CD14-positive monocyte (primary cell): ENCODE measurements around the gene ANKRD28. TPM values are rescaled to one million over a fixed set of nuclear protein-coding genes. Genes with fewer than 3 reads are reported as not detected.

ENCODE experiments used
- DNase-seq, 3 donors: peaks; one replicate each; pipeline ENCODE4 v3.0.0-alpha.2; 2011 to 2022
- H2AFZ ChIP-seq: 2 replicates; pipeline ENCODE4 v1.6.0; 2012; ENCODE audit warnings: mild to moderate bottlenecking, low read depth, low read length, inconsistent platforms; ENCODE audit not compliant: insufficient read depth, poor library complexity, severe bottlenecking
- H3K27ac ChIP-seq, 2 donors: 1 replicate in 1 of 2; 2 replicates in 1 of 2; pipeline ENCODE4 v1.5.1; 2012 to 2013; ENCODE audit warnings: low read length in 2 of 2, control low read depth in 1 of 2, inconsistent platforms in 1 of 2, low read depth in 1 of 2, mild to moderate bottlenecking in 1 of 2
- H3K27me3 ChIP-seq, 2 donors: one replicate each; pipeline versions ENCODE4 v1.6.0 to v1.6.1; 2011 to 2013; ENCODE audit warnings: low read length in 2 of 2; ENCODE audit not compliant: control insufficient read depth in 2 of 2, insufficient read depth in 2 of 2
- H3K36me3 ChIP-seq, 2 donors: replicated peaks in 1 of 2; 1 replicate in 1 of 2; 2 replicates in 1 of 2; pipeline versions ENCODE4 v1.5.1 to v1.6.1; 2012 to 2013; ENCODE audit warnings: low read length in 2 of 2, control low read depth in 1 of 2, inconsistent platforms in 1 of 2, mild to moderate bottlenecking in 1 of 2; ENCODE audit not compliant: insufficient read depth in 2 of 2, control insufficient read depth in 1 of 2
- H3K4me1 ChIP-seq, 2 donors: 1 replicate in 1 of 2; 2 replicates in 1 of 2; pipeline versions ENCODE4 v1.5.1 to v1.6.1; 2012 to 2013; ENCODE audit warnings: low read length in 2 of 2, control low read depth in 1 of 2, inconsistent platforms in 1 of 2, mild to moderate bottlenecking in 1 of 2, moderate library complexity in 1 of 2; ENCODE audit not compliant: insufficient read depth in 2 of 2, control insufficient read depth in 1 of 2
- H3K4me2 ChIP-seq: replicated peaks from 2 replicates; pipeline ENCODE3; 2012; ENCODE audit warnings: low read length, moderate library complexity, mild to moderate bottlenecking; ENCODE audit not compliant: poor library complexity, severe bottlenecking; ENCODE audit errors: extremely low read depth
- H3K4me3 ChIP-seq, 3 experiments: fragments of 200-600 bp in 1 of 3; sonication (generic) in 1 of 3; replicated peaks in 1 of 3; 1 replicate in 2 of 3; 2 replicates in 1 of 3; pipeline ENCODE4 v1.5.1; 2011 to 2013; ENCODE audit warnings: low read length in 3 of 3, mild to moderate bottlenecking in 3 of 3, control low read depth in 2 of 3, low read depth in 2 of 3, inconsistent platforms in 1 of 3, moderate library complexity in 1 of 3
- H3K79me2 ChIP-seq: 2 replicates; pipeline ENCODE4 v1.6.0; 2012; ENCODE audit warnings: mild to moderate bottlenecking, control low read depth, inconsistent platforms, low read length, moderate library complexity; ENCODE audit not compliant: insufficient read depth
- H3K9ac ChIP-seq: 2 replicates; pipeline ENCODE4 v1.6.0; 2017; ENCODE audit warnings: low read length, mild to moderate bottlenecking; ENCODE audit not compliant: insufficient read depth, poor library complexity, severe bottlenecking
- H3K9me3 ChIP-seq, 2 donors: replicated peaks in 1 of 2; 1 replicate in 1 of 2; 2 replicates in 1 of 2; pipeline versions ENCODE4 v1.5.1 to v1.6.1; 2012 to 2013; ENCODE audit warnings: low read length in 2 of 2, control low read depth in 1 of 2; ENCODE audit not compliant: control insufficient read depth in 1 of 2, insufficient read depth in 1 of 2
- H4K20me1 ChIP-seq: 2 replicates; pipeline ENCODE4 v1.6.0; 2012; ENCODE audit warnings: mild to moderate bottlenecking, low read length, control low read depth, moderate library complexity; ENCODE audit not compliant: insufficient read depth
- H3K27ac Mint-ChIP-seq, 7 donors: one replicate each; pipeline ENCODE4 v1.8.0; 2020; ENCODE audit warnings: mild to moderate bottlenecking in 7 of 7, mixed read lengths in 7 of 7, moderate library complexity in 6 of 7, inconsistent platforms in 2 of 7
- H3K27me3 Mint-ChIP-seq, 3 donors: one replicate each; pipeline ENCODE4 v1.8.0; 2021 to 2022; ENCODE audit warnings: low read depth in 3 of 3, mild to moderate bottlenecking in 3 of 3, mixed read lengths in 3 of 3, moderate library complexity in 3 of 3, inconsistent platforms in 1 of 3
- H3K36me3 Mint-ChIP-seq, 2 donors: one replicate each; pipeline ENCODE4 v1.8.0; 2020; ENCODE audit warnings: mixed read lengths in 2 of 2, inconsistent platforms in 1 of 2, mild to moderate bottlenecking in 1 of 2
- H3K4me1 Mint-ChIP-seq: one replicate; pipeline ENCODE4 v1.8.0; 2020; ENCODE audit warnings: mild to moderate bottlenecking, mixed read lengths
- H3K4me3 Mint-ChIP-seq, 2 donors: one replicate each; pipeline ENCODE4 v1.8.0; 2020; ENCODE audit warnings: mild to moderate bottlenecking in 2 of 2, mixed read lengths in 2 of 2, moderate library complexity in 1 of 2
- H3K9me3 Mint-ChIP-seq, 7 donors: one replicate each; pipeline ENCODE4 v1.8.0; 2020 to 2022; ENCODE audit warnings: mixed read lengths in 7 of 7, mild to moderate bottlenecking in 6 of 7, moderate library complexity in 6 of 7, inconsistent platforms in 2 of 7
- WGBS: methylation state at CpG from one replicate; pipeline ENCODE4 v1.1.5; 2013; ENCODE audit warnings: missing lambda C conversion rate; ENCODE audit not compliant: insufficient coverage; 5-methylcytosine and 5-hydroxymethylcytosine counted together
- intact Hi-C, 2 donors: fragments of 100-400 bp; cut with micrococcal nuclease; formaldehyde crosslinking; loops; one replicate each; pipeline versions ENCODE4 v1.15.0 to v1.15.1; 2023
- polyA plus RNA-seq, 3 donors: library from polyadenylated mRNA; depleted of rRNA in 1 of 3; unstranded in 2 of 3; stranded (reverse) in 1 of 3; fragments of 300-500 nt in 2 of 3; fragments of >200 nt in 1 of 3; fragmentation: Illumina TruSeq in 2 of 3; gene quantifications; 1 replicate in 2 of 3; 2 replicates in 1 of 3; pipeline ENCODE4 v1.2.3, GENCODE V29; 2012 to 2021
- TF ChIP-seq, protein P1 (sequence below): fragments of 200-600 bp; IDR thresholded peaks from one replicate; pipeline ENCODE4 v1.8.0; 2022; ENCODE audit warnings: antibody characterized with exemption, mild to moderate bottlenecking

The ANKRD28 gene
- polyA plus RNA-seq, 3 donors, result 5.9 to 11.5 (median 7.9) TPM

DNA sequence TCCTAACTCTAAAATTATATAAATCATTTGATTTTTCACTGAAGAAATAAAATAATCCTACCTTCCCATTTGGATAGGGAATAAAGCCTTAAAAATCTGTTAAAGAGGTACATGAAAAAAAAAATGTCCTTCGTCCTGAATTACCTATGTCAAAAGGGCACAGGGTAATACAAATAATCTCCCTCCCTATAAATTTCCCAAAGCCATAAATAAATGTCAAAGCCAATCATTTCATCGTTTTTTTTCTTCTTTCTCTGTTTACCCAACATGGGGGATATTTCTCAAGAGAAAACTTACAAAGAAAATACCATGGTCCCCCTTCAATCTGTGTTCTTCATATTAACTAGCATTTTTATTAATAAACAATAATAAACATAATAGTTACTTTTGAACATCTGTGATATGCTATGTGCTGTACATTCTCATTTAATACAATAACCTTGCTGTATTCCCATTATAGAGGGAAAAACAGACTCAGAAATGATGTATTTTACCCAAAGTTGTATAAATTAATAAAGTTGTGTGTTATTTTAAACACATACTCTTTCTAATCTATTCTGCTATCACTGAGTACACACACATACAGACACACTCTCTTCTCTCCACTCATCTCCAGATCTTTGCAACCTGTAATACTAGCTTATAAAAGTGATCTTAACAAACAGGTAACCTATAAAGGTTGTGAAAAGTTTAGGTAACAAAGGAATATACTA is 910 bp upstream of the ANKRD28 start:
- H3K9ac ChIP-seq, result no peak overlapping the region
- no CpG with 5 or more reads among the region's 2 CpGs for WGBS
- peaks cover 28% of the 10 kb centered on the region for H3K79me2 ChIP-seq
- no peaks in the 10 kb centered on the region for H3K9me3 ChIP-seq
- Mint-ChIP-seq H3K9me3 (no peaks in the 10 kb centered on the region), H3K36me3 (peaks cover 0 to 5% of the 10 kb centered on the region in 2 donors), H3K4me1 (peaks cover 63% of the 10 kb centered on the region), H3K27me3 (no peaks in the 10 kb centered on the region), H3K4me3 (no peak overlapping the region), H3K27ac (peak overlapping the region in 6 of 7 donors; percentile 58 to 99 (median 98))
- H3K4me1 ChIP-seq, result peaks cover 38 to 58% of the 10 kb centered on the region in 2 donors
- H3K36me3 ChIP-seq, result no peaks in the 10 kb centered on the region
- intact Hi-C loops, result no loop called here
- TF ChIP-seq, protein P1, sequence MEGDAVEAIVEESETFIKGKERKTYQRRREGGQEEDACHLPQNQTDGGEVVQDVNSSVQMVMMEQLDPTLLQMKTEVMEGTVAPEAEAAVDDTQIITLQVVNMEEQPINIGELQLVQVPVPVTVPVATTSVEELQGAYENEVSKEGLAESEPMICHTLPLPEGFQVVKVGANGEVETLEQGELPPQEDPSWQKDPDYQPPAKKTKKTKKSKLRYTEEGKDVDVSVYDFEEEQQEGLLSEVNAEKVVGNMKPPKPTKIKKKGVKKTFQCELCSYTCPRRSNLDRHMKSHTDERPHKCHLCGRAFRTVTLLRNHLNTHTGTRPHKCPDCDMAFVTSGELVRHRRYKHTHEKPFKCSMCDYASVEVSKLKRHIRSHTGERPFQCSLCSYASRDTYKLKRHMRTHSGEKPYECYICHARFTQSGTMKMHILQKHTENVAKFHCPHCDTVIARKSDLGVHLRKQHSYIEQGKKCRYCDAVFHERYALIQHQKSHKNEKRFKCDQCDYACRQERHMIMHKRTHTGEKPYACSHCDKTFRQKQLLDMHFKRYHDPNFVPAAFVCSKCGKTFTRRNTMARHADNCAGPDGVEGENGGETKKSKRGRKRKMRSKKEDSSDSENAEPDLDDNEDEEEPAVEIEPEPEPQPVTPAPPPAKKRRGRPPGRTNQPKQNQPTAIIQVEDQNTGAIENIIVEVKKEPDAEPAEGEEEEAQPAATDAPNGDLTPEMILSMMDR, result peak; percentile 4
- H3K4me2 ChIP-seq, result peak overlapping the region; percentile 75
- H3K27me3 ChIP-seq, result no peaks in the 10 kb centered on the region
- H3K4me3 ChIP-seq, result no peak overlapping the region
- H4K20me1 ChIP-seq, result no peaks in the 10 kb centered on the region
- peak overlapping the region in 1 of 2 donors; percentile 92 for H3K27ac ChIP-seq
- DNase-seq, result no peak
- no peak overlapping the region for H2AFZ ChIP-seq

DNA sequence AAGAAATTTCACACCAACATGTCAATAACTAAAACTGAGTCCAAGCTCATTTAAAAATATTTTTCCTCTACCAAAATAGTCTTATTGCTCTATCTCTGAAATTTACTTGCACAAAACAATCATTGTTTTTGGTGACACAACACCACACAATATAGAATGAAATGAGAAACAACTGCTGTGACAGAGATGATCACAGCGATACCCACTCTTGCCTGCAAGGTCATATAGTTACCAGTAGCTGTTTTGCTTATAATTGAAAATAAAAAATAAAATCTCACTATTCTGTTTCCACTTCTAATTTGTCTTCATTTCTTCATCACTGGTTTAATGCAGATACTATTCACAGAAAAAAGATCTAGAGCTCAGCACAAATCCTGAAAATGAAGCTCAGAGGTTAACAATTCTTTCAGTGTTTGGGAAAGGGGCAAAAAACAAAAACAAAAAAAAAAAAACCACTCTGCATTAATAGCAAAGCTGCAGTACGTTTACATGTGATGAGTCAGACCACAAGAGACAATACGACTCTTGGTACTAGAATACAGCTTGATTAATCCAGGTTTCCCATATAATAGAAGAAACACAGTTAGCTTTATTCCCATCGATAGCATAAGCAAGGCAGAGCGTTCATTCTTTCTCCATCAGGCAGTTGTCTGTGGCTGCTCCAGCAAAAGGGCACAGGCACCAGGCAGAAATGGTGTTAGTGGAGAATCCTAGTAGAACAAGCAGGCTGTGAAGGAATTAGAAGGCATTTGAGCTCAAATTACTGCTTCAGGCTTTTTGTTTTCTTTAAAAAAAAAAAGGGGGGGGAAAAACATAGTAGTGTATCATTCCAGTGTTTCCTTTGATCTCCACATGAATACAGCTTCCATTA is 773 bp downstream of the ANKRD28 start:
- Histone ChIP-seq H3K27me3 (no peaks in the 10 kb centered on the region), H4K20me1 (no peaks in the 10 kb centered on the region), H3K79me2 (peaks cover 37% of the 10 kb centered on the region), H3K9me3 (no peaks in the 10 kb centered on the region), H3K4me1 (peaks cover 35 to 53% of the 10 kb centered on the region in 2 donors), H3K27ac (peak overlapping the region; percentile 81 to 92), H3K36me3 (no peaks in the 10 kb centered on the region), H3K4me2 (peak overlapping the region; percentile 75), H2AFZ (no peak overlapping the region), H3K9ac (peak overlapping the region; percentile 69), H3K4me3 (peak overlapping the region; percentile 13 to 71 (median 68))
- Mint-ChIP-seq H3K27ac (peak overlapping the region; percentile 97 to 99 (median 99)), H3K36me3 (peaks cover 0 to 9% of the 10 kb centered on the region in 2 donors), H3K4me3 (peak overlapping the region; percentile 71 to 79), H3K9me3 (no peaks in the 10 kb centered on the region), H3K4me1 (peaks cover 56% of the 10 kb centered on the region), H3K27me3 (no peaks in the 10 kb centered on the region)
- intact Hi-C loops, result no loop called here
- TF ChIP-seq, protein P1, result no peak
- WGBS, result no CpG with 5 or more reads among the region's 5 CpGs
- DNase-seq, result peak; percentile 32 to 72 (median 68)
